GM08714 (cell line): Measurements from ENCODE around the gene DCTPP1.

Source experiments
- H3K4me3 ChIP-seq: fragments of 200-500 bp; sonication (Bioruptor generic); 2 replicates; pipeline ENCODE4 v1.5.1; 2014; ENCODE audit warnings: mild to moderate bottlenecking, low read length, inconsistent platforms
- ZNF274 ChIP-seq: IDR thresholded peaks from 2 replicates; pipeline ENCODE4 v1.6.1; 2012; ENCODE audit warnings: mild to moderate bottlenecking, low read depth, low read length

The DCTPP1 gene

DNA sequence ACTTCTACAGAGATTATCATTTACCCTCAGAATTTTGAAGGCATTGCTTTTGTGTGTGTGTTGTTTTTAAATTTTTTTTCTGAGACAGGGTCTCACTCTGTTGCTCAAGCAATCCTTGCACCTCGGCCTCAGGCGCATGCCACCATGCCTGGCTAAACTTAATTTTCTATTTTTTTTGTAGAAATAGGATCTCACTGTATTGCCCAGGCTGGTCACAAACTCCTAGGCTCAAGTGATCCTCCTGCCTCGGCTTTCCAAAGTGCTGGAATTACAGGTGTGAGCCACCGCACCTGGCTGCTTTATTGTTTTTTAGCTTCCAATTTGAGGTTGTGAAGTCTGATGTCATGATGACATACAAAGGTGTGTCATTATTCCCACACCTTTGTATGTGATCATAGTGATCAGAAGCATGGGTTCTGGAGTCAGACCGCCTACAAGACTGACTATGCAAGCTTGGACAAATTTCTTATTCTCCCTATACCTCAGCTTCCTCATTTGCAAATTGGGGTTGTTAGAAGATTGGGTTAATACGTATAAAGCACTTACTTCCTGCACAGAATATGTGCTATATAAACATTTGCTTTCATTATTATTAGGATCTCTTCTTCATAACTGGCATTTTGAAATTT, 10.0 kb upstream of the DCTPP1 start:
- no peak for TF ChIP-seq ZNF274

DNA sequence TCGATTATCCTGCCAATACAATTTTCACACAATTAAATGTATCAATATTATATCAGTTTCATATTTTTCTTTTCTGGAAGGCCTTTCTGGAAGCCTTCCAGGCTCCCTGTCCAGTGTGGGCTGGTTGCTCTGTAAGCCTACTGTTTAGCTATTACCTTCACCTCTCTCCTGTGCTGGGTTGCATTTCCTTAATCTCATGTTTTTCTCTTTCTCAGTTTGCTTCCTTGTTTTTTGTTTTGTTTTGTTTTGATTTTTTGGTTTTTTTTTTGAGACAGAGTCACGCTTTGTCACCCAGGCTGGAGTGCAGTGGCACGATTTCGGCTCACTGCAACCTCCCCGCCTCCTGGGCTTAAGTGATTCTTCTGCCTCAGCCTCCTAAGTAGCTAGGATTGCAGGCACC, 9.0 kb upstream of the DCTPP1 start:
- TF ChIP-seq ZNF274 = no peak
- H3K4me3 ChIP-seq = no peak overlapping the region

More for the DNA sequence above, 10.0 kb upstream of the DCTPP1 start:
- no peak overlapping the region for H3K4me3 ChIP-seq

DNA sequence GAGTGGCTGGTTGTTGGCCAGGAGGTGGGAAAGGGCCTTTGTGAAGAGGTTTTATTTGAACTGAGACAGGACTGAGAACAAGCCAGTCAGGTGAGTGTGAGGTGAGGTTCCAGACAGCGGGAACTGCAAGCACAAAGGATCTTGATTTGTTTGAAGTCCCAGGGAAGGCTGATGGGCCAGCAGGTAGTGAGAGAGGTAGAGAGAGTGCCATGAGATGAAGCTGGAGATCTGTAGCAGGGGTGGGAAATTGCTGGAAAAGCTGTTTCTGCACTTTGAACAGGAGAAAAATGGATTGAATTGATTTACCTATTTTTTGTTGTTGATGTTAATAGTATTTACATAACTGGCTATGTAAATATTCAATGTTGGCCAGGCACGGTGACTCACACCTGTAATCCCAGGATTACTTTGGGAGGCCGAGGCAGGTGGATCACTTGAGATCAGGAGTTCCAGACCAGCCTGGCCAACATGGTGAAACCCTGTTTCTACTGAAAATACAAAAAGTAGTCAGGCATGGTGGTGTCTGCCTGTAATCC, 7.7 kb upstream of the DCTPP1 start:
- no peak overlapping the region for H3K4me3 ChIP-seq
- TF ChIP-seq ZNF274 = no peak

DNA sequence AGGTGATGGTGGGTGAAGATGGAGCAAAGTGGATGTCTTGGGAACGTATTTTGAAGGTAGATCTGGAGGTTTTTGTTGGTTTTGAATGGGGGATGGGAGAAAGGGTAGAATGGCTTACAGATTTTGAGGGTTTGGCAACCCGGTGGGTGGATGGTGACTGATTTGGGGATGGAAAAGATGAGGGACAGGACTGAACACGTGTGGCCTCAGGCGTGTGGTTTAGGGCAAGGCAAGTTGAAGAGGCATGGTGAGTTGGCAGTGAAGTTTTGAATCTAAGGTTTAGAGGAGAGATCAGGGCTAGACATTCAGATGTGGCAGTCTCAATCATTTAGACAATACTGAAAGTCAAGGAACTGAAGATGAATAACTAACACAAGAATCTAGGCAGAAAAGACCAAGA, 5.0 kb upstream of the DCTPP1 start:
- no peak overlapping the region for H3K4me3 ChIP-seq
- no peak for TF ChIP-seq ZNF274

DNA sequence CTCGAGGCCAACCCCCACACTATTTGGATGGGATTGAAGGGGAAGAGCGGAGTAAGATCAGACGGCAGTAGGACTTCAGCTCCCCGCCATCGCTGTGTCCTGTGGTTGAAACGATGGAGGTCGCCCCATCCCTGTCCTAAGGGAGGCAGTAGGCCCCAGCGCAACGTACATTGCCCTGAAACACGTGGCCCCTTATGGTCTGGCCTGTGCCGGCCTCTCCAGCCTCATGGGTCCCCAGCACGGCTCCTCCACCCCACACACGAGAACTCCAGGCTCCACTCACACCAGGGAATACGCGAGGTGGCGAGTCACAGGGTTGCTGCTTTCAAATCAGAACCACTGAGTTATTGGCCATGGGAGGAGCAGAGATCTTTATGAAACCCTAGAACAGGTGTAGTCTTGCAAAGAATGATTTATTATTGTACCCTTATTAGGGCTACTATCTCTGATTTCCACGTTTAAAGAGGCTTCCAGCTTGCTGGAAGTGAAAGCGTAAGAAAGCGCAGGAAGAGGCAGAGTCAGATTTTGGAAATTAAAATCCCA, 669 bp upstream of the DCTPP1 start:
- no peak for TF ChIP-seq ZNF274
- H3K4me3 ChIP-seq = no peak overlapping the region

DNA sequence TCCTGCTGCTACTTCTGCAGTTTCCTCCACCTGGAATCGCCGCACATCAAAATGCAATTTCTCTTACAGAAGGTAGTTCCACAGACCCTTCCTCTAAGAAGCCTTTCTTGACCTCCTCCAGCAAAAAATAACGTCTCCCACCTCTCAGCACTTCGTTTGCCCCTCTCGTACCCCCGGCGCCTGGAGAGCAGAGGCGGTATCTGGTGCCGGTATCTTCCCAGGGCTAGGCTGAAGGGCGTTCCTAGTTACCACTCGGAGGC, 482 bp downstream of the DCTPP1 start:
- H3K4me3 ChIP-seq = peak overlapping the region; percentile 86
- TF ChIP-seq ZNF274 = no peak

DNA sequence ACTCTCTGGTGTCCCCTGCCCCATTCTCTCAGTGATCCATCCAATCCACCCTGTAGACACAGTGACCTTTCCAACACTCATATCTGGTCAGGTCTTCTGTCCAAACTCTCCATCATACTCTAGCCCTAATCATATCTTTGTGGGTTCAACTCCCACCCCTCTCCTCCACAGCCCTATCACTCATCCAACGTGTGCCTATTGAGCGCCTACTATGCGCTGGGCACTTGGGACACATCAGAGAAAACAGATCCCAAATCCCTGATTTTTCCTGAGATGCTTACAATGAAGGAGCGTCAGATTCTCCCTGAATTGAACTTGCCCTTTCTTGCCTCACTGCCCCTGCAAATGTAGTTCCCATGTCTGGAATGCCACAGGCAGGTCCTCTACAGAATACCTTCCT, 1.8 kb downstream of the DCTPP1 start:
- TF ChIP-seq ZNF274 = no peak
- no peak overlapping the region for H3K4me3 ChIP-seq

DNA sequence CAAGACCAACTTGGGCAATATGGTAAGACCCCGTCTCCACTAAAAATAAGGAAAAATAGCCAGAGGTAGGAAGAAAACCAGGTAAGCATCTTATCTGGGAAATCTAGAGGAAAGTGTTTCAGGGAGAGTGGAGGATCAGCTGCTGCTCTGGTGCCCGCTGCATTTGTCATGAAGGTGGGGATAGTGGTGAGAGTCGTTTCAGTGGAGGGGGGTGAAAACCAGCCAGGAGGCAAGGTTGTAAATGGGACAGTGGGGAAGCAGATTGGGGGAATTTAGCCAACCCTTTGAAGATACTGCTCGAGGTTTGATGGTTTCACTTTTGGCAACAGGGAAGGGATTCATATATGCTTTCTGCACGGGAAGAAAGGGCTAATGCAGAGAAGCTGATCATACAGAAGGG, 8.8 kb downstream of the DCTPP1 start:
- no peak for TF ChIP-seq ZNF274
- H3K4me3 ChIP-seq = no peak overlapping the region

DNA sequence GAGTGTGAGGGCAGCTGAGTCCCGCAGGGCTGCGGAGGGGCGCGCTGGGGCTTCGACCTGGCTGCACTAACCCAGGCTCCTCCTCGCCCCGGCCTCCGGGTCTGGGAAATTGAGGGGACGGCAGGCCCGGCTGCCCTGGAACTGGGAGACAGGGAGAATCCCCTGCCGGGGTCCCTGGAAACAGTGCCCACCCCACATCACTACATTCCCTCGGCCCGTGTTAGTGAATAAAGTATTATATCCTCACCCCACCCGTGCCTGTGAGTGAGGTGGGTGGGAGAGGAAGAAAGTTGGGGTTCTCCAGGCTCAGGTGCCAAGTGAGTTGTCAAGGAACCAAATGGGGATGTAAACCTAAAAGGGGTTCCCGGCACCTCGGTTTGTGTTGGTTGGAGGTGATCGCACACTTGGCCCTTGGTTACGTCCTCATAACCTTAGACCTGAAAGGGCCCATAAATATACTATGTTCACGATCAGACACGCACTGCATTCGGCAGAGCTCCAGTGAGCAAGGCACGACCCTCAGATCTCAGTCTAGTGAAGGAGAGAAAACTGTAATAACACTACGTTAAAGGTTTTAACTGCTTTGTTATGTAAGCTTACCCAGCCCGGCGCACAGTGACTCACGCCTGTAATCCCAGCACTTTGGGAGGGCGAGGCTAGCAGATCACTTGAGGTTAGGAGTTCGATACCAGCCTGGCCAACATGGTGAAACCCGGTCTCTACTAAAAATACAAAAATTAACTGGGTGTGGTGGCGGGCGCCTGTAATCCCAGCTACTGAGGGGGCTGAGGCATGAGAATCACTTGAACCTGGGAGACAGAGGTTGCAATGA, 11.3 kb downstream of the DCTPP1 start:
- H3K4me3 ChIP-seq = peak overlapping the region; percentile 61; the same call in 1 of the 2 replicates
- TF ChIP-seq ZNF274 = no peak

DNA sequence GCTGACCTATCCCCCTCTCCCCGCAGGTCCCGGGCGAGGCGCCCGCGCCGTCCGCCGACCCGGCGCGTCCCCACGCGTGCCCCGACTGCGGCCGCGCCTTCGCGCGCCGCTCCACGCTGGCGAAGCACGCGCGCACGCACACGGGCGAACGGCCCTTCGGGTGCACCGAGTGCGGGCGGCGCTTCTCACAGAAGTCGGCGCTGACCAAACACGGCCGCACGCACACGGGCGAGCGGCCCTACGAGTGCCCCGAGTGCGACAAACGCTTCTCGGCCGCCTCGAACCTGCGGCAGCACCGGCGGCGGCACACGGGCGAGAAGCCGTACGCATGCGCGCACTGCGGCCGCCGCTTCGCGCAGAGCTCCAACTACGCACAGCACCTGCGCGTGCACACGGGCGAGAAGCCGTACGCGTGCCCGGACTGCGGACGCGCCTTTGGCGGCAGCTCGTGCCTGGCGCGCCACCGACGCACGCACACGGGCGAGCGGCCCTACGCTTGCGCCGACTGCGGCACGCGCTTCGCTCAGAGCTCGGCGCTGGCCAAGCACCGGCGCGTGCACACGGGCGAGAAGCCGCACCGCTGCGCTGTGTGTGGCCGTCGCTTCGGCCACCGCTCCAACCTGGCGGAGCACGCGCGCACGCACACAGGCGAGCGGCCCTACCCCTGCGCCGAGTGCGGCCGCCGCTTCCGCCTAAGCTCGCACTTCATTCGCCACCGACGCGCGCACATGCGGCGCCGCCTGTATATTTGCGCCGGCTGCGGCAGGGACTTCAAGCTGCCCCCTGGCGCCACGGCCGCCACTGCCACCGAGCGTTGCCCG, 12.1 kb downstream of the DCTPP1 start:
- peak overlapping the region; percentile 61; the same call in 1 of the 2 replicates for H3K4me3 ChIP-seq
- no peak for TF ChIP-seq ZNF274

DNA sequence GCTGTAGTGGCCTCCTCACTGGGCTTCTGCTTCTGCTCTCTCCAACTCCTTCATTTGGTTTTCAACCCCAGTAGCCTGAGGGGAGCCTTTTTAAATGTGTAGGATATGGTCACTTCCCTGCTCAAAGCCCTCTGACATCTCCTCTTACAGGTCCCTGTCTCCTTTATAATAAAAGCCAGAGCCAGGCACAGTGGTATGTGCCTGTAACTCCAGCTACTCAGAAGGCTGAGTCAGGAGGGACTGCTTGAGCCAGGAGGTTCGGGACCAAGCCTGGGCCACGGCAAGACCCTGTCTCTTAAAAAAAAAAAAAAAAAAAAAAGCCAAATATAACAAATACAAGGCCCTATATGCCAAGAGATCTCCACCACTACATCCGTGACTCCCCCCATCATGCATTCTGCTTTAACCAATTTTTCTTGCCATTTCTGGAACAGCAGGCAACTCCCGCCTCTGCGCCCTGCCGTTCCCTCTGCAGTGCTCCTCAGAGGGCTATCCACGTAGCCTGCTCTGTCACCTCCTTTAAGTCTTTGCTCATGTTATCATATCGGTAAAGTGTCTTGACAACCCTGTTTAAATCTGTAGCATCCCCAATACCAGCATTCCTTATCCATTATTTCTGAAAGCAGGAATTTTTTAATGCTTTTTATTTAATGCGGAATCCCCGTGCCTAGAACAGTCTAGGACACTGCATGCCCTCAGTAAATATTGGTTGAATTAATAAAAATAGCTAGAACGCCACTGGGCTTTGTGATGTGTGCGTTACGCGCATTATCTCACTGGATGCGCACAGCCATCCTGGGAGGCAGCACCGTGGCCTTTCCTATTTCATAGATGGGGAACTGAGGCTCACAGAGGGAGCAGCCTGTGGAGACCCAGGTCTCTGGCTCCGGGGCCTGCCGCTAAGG, 13.0 kb downstream of the DCTPP1 start:
- TF ChIP-seq ZNF274 = no peak
- peak overlapping the region; percentile 61; the same call in 1 of the 2 replicates for H3K4me3 ChIP-seq

DNA sequence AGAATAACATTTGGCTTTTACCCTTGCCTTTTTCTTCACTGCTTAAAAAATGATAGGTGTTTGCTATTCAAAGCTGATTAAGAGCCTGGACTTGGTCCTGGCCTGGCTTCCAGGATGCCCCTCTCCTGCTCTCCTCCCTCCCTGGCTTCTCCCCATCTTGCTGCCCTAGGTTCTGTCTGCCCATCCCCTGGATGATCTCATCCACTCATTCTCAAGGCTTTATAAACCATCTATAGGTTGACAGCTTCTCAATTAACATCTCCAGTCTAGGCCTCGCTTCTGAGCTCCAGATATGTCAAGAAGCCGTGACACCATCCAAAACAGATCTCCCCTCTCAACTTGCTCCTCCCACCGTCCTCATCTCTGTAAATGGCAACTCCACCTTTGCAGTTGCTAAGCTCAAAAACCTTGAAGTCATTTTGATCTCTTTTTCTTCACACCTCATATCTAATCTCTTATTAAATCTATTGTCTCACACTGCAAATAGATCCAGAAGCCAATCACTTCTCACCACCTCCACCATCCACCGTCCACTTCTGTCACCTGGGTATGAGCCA, 13.7 kb downstream of the DCTPP1 start:
- H3K4me3 ChIP-seq = no peak overlapping the region
- no peak for TF ChIP-seq ZNF274

DNA sequence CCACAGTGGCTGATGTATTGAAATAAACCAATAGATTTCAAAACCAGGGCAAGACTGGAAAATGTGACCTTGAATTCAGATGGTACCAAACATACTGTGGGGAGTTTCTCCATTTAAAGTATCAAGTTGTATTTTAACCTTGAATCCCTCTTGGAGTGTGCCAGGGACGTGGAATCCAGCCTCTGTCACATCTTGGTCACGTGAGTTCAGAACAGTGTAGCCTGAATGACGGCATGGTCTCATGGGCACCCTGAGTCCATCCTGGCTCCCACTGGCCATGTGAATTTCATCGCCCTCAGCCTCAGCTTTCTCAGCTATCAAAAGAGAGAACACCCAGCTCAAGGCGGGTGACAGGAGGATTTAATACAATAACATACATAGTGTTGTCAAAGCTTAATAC, 15.7 kb downstream of the DCTPP1 start:
- H3K4me3 ChIP-seq = no peak overlapping the region
- no peak for TF ChIP-seq ZNF274
